Esophagus (tissue), 2 donors: Measurements from ENCODE around the gene CCZ1. TPM values are rescaled to one million over a fixed set of nuclear protein-coding genes. Genes with fewer than 3 reads are reported as not detected.
"Not testable (repeated sequence)": the region's sequence is repeated elsewhere in the genome, so short reads cannot be mapped to it uniquely, and the experiment has no call there.

Experiments
- H3K27ac ChIP-seq, 2 donors: one replicate each; pipeline ENCODE4 v1.5.1; 2013; ENCODE audit warnings: low read depth in 2 of 2, mild to moderate bottlenecking in 2 of 2, inconsistent platforms in 1 of 2, low read length in 1 of 2, moderate library complexity in 1 of 2
- H3K27me3 ChIP-seq, 2 donors: one replicate each; pipeline ENCODE4 v1.6.1; 2013; ENCODE audit warnings: low read length in 2 of 2, control low read depth in 1 of 2, mild to moderate bottlenecking in 1 of 2; ENCODE audit not compliant: insufficient read depth in 2 of 2, control insufficient read depth in 1 of 2
- H3K36me3 ChIP-seq, 2 donors: one replicate each; pipeline ENCODE4 v1.6.1; 2013; ENCODE audit warnings: low read length in 1 of 2; ENCODE audit not compliant: control insufficient read depth in 2 of 2, insufficient read depth in 2 of 2
- H3K4me1 ChIP-seq, 2 donors: one replicate each; pipeline ENCODE4 v1.6.1; 2013; ENCODE audit warnings: low read length in 1 of 2; ENCODE audit not compliant: control insufficient read depth in 2 of 2, insufficient read depth in 2 of 2
- H3K4me3 ChIP-seq, 2 donors: one replicate each; pipeline ENCODE4 v1.5.1; 2013; ENCODE audit warnings: low read length in 2 of 2, mild to moderate bottlenecking in 2 of 2, low read depth in 1 of 2, moderate library complexity in 1 of 2
- H3K9me3 ChIP-seq, 2 donors: one replicate each; pipeline ENCODE4 v1.6.1; 2013; ENCODE audit warnings: mild to moderate bottlenecking in 2 of 2, low read depth in 1 of 2, low read length in 1 of 2, moderate library complexity in 1 of 2; ENCODE audit not compliant: control insufficient read depth in 2 of 2, insufficient read depth in 1 of 2
- WGBS, 2 donors: extraction: QIAGEN DNeasy Blood & Tissue Kit; methylation state at CpG; one replicate each; pipeline ENCODE4 v1.1.7; 2013; 5-methylcytosine and 5-hydroxymethylcytosine counted together
- polyA plus RNA-seq, 2 donors: library from polyadenylated mRNA; stranded (reverse); fragments of 200-250 nt; gene quantifications; one replicate each; pipeline ENCODE4 v1.2.3, GENCODE V29; 2013
- donor health status: healthy with polysubstance abuse.
- donor health status: Bipolar disorder and iron deficiency.

The CCZ1 gene
- polyA plus RNA-seq, 2 donors: 46.6 to 47.2 TPM

DNA sequence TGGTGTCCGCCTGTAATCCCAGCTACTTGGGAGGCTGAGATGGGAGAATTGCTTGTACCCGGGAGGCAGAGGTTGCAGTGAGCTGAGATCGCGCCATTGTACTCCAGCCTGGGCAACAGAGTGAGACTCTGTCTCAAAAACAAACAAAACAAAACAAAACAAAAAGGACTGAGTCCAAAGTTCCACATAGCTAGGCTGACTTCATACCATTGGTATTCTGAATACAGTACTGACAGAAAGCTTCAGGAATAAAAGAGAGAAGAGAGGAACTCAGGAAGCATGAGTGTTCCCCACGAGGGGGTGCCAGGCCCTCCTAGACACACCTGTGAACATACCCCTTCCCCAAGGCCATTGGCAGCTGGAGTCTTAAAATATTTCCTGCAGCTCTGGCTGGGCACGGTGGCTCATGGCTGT, 29.6 kb upstream of the CCZ1 start:
- not testable (repeated sequence) for H3K4me1 ChIP-seq, H3K4me3 ChIP-seq, H3K36me3 ChIP-seq, H3K9me3 ChIP-seq, H3K27me3 ChIP-seq, H3K27ac ChIP-seq
- WGBS, 2 donors: 71 to 72% methylated on average over 6 of the region's 6 CpGs

DNA sequence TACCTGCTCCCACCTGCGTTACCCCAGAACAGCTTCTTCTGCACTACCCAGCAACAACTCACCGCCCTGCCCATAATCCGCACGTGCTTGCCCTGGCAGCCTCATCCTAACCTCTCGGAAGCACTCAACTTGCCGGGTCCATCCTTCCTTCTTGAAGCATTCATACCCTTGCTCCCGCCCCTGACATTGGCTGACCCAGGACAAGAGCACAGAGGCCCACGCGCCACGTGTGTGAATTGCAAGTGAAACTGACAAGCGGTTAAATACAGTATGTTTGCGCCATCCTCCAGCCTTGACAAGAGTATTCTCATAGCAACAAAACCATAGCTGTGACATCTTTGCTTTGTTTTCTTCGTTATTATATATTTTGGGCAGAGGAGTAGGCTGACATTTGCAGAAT, 28.8 kb upstream of the CCZ1 start:
- Histone ChIP-seq H3K9me3 (no peaks in the 10 kb centered on the region), H3K36me3 (no peaks in the 10 kb centered on the region), H3K4me3 (no peak overlapping the region), H3K4me1 (no peaks in the 10 kb centered on the region), H3K27ac (no peak overlapping the region), H3K27me3 (no peaks in the 10 kb centered on the region)
- WGBS, 2 donors: 83 to 90% methylated on average over 13 of the region's 13 CpGs

DNA sequence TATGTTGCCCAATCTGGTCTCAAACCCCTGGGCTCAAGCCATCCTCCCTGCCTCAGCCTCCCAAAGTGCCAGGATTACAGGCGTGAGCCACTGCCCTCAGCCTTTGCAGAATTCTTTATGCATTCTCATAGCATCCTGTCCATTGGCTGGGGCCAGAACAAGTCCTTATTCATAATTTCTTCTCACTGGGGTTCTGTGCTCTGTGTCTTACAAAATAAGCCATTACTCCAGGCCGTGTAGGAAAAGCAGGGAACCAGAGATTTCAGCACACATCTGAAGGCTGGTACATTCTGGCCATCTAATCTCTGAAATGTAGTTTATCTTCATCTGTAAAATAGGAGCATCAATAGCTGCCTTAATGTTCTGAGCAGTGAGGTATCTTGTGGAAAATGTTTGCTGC, 28.2 kb upstream of the CCZ1 start:
- Histone ChIP-seq H3K4me3 (no peak overlapping the region), H3K9me3 (no peaks in the 10 kb centered on the region), H3K36me3 (no peaks in the 10 kb centered on the region), H3K27me3 (no peaks in the 10 kb centered on the region), H3K4me1 (no peaks in the 10 kb centered on the region), H3K27ac (no peak overlapping the region)
- WGBS, 2 donors: 79 to 86% methylated on average over 2 of the region's 2 CpGs

DNA sequence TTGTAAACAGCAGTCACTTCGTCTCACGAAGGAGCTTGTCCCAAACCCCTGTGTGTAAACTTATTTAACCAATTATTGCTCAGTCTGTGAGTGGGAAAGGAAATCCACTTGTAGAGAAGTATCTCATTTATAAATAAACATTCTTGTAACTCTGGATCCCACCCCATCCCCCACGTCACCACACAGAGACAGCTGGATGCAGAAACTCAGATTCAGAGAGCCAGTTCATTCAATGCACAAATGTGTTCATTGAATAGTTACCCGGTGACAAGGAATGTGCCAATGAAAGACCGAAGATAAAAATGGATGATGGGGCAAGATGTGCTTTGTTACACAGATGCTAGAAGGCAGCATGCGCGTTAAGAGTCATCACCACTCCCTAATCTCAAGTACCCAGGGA, 26.2 kb upstream of the CCZ1 start:
- H3K36me3 ChIP-seq: no peaks in the 10 kb centered on the region
- no peaks in the 10 kb centered on the region for H3K9me3 ChIP-seq
- H3K4me1 ChIP-seq: no peaks in the 10 kb centered on the region
- 56 to 57% methylated on average over 7 of the region's 7 CpGs for WGBS, 2 donors
- no peak overlapping the region for H3K27ac ChIP-seq
- H3K27me3 ChIP-seq: no peaks in the 10 kb centered on the region
- no peak overlapping the region for H3K4me3 ChIP-seq

GRCh38 chr7:5879591-5879990, 18.9 kb upstream of the CCZ1 start:
- H3K4me1 ChIP-seq, H3K36me3 ChIP-seq, H3K27me3 ChIP-seq, H3K4me3 ChIP-seq, H3K9me3 ChIP-seq, H3K27ac ChIP-seq: not testable (repeated sequence)
- 73 to 81% methylated on average over 3 of the region's 3 CpGs for WGBS, 2 donors

GRCh38 chr7:5880106-5880505, 18.4 kb upstream of the CCZ1 start:
- H3K4me1 ChIP-seq: not testable (repeated sequence)

GRCh38 chr7:5884431-5884830, 14.1 kb upstream of the CCZ1 start:
- H3K4me3 ChIP-seq, H3K27ac ChIP-seq, H3K36me3 ChIP-seq, H3K9me3 ChIP-seq, H3K27me3 ChIP-seq, H3K4me1 ChIP-seq: not testable (repeated sequence)
- 93 to 96% methylated on average over 5 of the region's 5 CpGs for WGBS, 2 donors

More at GRCh38 chr7:5880106-5880505, 18.4 kb upstream of the CCZ1 start:
- not testable (repeated sequence) for H3K27ac ChIP-seq, H3K27me3 ChIP-seq, H3K9me3 ChIP-seq, H3K4me3 ChIP-seq, H3K36me3 ChIP-seq
- WGBS, 2 donors: 85% methylated on average over 6 of the region's 6 CpGs

DNA sequence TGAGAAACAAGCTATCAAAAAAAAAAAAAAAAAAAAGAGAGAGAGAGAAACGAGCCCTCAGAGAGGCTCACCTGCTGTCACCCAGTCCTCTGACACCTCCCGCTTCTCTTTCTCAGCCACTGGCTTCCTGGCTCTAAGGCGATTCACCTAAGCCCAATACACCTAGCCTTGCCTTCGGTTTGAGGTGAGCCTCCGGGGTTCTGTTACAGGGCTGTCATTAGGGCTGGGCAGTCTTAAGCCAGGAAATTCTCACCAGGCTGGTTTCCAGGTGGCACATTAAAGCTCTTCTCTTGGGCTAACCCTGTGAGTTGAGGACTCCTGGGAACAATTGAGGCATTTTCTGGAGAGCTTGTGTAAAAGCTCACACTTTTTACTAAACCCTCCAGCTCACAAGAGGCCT, 10.5 kb upstream of the CCZ1 start:
- H3K36me3 ChIP-seq, H3K4me3 ChIP-seq, H3K27me3 ChIP-seq, H3K9me3 ChIP-seq, H3K4me1 ChIP-seq: not testable (repeated sequence)
- H3K27ac ChIP-seq: peak overlapping the region; percentile 56 to 74
- 54 to 68% methylated on average over 5 of the region's 5 CpGs for WGBS, 2 donors

DNA sequence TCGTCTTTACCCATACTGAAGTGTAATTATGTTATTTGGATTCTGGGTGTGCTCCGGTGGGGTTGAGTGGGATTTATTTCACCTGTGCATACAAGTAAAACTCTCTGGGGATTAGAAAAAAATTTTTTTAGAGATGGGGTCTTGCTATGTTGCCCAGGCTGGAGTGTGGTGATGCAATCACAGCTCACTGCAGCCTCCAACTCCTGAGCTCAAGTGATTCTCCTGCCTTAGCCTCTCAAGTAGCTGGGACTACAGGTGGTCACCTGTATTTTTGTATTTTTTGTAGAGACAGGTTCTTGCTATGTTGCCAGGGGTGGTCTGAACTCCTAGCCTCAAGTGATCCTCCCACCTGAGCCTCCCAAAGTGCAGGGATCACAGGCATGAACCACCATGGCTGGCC, 8.3 kb upstream of the CCZ1 start:
- not testable (repeated sequence) for H3K4me1 ChIP-seq, H3K36me3 ChIP-seq, H3K27me3 ChIP-seq, H3K4me3 ChIP-seq, H3K27ac ChIP-seq, H3K9me3 ChIP-seq
- WGBS, 2 donors: 85 to 94% methylated on average over 2 of the region's 2 CpGs

DNA sequence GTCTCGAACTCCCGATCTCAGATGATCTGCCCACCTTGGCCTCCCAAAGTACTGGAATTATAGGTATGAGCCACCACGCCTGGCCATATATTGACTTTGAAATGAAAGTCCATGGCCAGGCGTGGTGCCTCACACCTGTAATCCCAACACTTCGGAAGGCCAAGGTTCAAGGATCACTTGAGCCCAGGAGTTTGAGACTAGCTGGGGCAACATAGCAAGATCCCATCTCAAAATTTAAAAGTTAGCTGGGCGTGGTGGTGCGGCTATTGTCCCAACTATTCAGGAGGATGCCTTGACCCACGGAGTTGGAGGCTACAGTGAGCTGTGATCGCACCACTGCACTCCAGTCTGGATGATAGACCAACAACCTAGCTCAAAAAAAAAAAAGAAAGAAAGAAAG, 6.0 kb upstream of the CCZ1 start:
- Histone ChIP-seq H3K36me3 (no peaks in the 10 kb centered on the region), H3K4me3 (no peak overlapping the region), H3K27ac (no peak overlapping the region), H3K9me3 (no peaks in the 10 kb centered on the region), H3K27me3 (no peaks in the 10 kb centered on the region), H3K4me1 (no peaks in the 10 kb centered on the region)
- 95 to 96% methylated on average over 9 of the region's 9 CpGs for WGBS, 2 donors
